Measurements from ENCODE around the gene PARP16. TPM values are rescaled to one million over a fixed set of nuclear protein-coding genes. Genes with fewer than 3 reads are reported as not detected.

Gene PARP16, protein sequence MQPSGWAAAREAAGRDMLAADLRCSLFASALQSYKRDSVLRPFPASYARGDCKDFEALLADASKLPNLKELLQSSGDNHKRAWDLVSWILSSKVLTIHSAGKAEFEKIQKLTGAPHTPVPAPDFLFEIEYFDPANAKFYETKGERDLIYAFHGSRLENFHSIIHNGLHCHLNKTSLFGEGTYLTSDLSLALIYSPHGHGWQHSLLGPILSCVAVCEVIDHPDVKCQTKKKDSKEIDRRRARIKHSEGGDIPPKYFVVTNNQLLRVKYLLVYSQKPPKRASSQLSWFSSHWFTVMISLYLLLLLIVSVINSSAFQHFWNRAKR
- total RNA-seq (2021) (4.7 to 6.2 TPM (median 5.8 TPM) in 3 replicates), Bru-seq, nascent RNA (percentile 43 among the genes with signal in this experiment)
- long read RNA-seq, experiment 1, transcript PARP16-206 (6 exons, 2,343 nt): major isoform, 17 of 34 reads
- long read RNA-seq, experiment 1, partial matches to known transcripts: 5 of 34 reads
- long read RNA-seq, experiment 1, other reads (novel, unspliced or antisense): 9 of 34 reads
- long read RNA-seq, experiment 2, transcript PARP16-206 (6 exons, 2,343 nt): major isoform, 8 of 12 reads
- long read RNA-seq, experiment 2, partial matches to known transcripts: 0 of 12 reads
- long read RNA-seq, experiment 2, other reads (novel, unspliced or antisense): 3 of 12 reads
- long read RNA-seq, experiment 3, partial matches to known transcripts: 0 of 1 reads
- long read RNA-seq, experiment 3, other reads (novel, unspliced or antisense): 0 of 1 reads

DNA sequence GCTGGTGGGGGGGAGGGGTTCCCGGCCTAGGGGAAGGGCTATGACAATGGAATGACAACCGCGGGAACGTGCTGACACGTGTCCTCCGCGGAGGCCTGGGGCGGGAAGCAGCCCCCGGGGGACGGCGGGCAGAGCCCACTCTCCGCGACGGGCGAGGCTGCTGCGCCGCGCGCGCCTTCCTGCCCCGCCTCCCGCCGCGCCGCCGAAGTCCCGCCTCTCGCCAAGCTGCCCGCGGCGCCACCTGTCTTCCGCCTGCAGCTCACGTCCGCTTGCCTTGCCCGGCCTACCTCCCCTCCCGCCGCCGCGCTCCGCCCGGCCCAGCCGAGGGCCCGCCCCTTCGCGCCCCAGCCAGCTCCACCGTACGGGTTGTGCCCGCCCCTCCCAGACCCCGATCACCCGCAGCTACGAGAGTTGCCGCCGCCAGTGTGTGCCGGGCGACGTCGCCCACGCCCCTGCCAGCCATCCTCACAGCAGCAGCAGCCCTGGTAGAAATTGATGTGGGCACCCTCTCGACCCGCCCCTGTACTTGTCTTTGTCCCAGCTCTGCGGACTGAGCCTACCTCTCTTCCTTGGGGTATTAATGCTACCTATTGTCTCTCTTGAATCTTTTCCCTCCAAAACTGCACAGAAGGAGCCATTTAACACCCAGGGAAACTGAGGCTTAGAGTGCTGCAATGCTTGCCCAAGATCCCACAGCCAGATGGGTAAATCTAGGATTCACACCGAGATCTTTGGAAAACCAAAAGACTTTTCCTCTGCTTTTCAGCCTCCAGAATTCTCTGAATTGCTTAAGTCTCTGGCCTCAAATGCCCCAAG is at the start of gene PARP16:
Gene PARP16 (minus strand): TSS at position 180 of the 816 bp plus-strand sequence. CDS start 457 bp downstream, outside the sequence.
- Mint-ChIP-seq H3K27me3 (ENCODE audit: low read depth) (peaks cover 36% of the 10 kb centered on the region), H3K4me3 (peak within 1 kb of the TSS; percentile 76), H3K4me1 (peaks cover 17% of the 10 kb centered on the region), H3K9me3 (no peaks in the 10 kb centered on the region), H3K27ac (peak within 1 kb of the TSS; percentile 83), H3K36me3 (no peaks in the 10 kb centered on the region)
- DNase-seq (ENCODE audit: low spot score) (peak; percentile 95), ATAC-seq (peak; percentile 97)
- POLR2A ChIA-PET: interaction anchor here (0.5 to 2.6 kb wide), 9 partner anchors 13 to 587 kb away, joined by 3 to 16 read pairs (median 6); partner anchors contain the start of genes CLPX and RNU5B-1
- CTCF ChIA-PET: interaction anchor here (0.5 to 2.9 kb wide), 33 partner anchors 8 to 639 kb away, joined by 3 to 21 read pairs (median 5); partner anchors contain the start of genes CILP, CLPX, IGDCC4 and RNU5B-1
- TF ChIP-seq, protein P1, sequence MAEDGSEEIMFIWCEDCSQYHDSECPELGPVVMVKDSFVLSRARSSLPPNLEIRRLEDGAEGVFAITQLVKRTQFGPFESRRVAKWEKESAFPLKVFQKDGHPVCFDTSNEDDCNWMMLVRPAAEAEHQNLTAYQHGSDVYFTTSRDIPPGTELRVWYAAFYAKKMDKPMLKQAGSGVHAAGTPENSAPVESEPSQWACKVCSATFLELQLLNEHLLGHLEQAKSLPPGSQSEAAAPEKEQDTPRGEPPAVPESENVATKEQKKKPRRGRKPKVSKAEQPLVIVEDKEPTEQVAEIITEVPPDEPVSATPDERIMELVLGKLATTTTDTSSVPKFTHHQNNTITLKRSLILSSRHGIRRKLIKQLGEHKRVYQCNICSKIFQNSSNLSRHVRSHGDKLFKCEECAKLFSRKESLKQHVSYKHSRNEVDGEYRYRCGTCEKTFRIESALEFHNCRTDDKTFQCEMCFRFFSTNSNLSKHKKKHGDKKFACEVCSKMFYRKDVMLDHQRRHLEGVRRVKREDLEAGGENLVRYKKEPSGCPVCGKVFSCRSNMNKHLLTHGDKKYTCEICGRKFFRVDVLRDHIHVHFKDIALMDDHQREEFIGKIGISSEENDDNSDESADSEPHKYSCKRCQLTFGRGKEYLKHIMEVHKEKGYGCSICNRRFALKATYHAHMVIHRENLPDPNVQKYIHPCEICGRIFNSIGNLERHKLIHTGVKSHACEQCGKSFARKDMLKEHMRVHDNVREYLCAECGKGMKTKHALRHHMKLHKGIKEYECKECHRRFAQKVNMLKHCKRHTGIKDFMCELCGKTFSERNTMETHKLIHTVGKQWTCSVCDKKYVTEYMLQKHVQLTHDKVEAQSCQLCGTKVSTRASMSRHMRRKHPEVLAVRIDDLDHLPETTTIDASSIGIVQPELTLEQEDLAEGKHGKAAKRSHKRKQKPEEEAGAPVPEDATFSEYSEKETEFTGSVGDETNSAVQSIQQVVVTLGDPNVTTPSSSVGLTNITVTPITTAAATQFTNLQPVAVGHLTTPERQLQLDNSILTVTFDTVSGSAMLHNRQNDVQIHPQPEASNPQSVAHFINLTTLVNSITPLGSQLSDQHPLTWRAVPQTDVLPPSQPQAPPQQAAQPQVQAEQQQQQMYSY (CRISPR knock-in tag; IDR thresholded peaks at IDR 0.05): no peak
- TF ChIP-seq CREB1 (CRISPR knock-in tag; IDR thresholded peaks at IDR 0.05): no peak
- TF ChIP-seq SP1 (CRISPR knock-in tag; conservative IDR thresholded peaks at IDR 0.05): peak; percentile 84
- no peak for TF ChIP-seq CBFB (CRISPR knock-in tag; IDR thresholded peaks at IDR 0.05; ENCODE audit: low read depth)
- peak; percentile 95 for TF ChIP-seq E2F5 (CRISPR knock-in tag; IDR thresholded peaks at IDR 0.05)
- TF ChIP-seq NR2C2 (CRISPR knock-in tag; IDR thresholded peaks at IDR 0.05): 0 out of 2 replicates have a peak, but pooled peaks have one; percentile 7
- TF ChIP-seq JAZF1 (CRISPR knock-in tag; IDR thresholded peaks at IDR 0.05): no peak
- TF ChIP-seq USF2 (CRISPR knock-in tag; IDR thresholded peaks at IDR 0.05): no peak
- TF ChIP-seq SOX15 (CRISPR knock-in tag; IDR thresholded peaks at IDR 0.05): no peak
- TF ChIP-seq MXD4 (CRISPR knock-in tag; IDR thresholded peaks at IDR 0.05; ENCODE audit: borderline replicate concordance): no peak
- TF ChIP-seq PRRX2 (CRISPR knock-in tag; IDR thresholded peaks at IDR 0.05): no peak
- no peak for TF ChIP-seq FOXK1 (CRISPR knock-in tag; IDR thresholded peaks at IDR 0.05)
- no peak for TF ChIP-seq CREM (CRISPR knock-in tag; IDR thresholded peaks at IDR 0.05)
- no peak for TF ChIP-seq ERG (CRISPR knock-in tag; IDR thresholded peaks at IDR 0.05)
- TF ChIP-seq SMAD4 (CRISPR knock-in tag; IDR thresholded peaks at IDR 0.05): no peak
- TF ChIP-seq MLX (CRISPR knock-in tag; IDR thresholded peaks at IDR 0.05): no peak
- TF ChIP-seq, protein P2, sequence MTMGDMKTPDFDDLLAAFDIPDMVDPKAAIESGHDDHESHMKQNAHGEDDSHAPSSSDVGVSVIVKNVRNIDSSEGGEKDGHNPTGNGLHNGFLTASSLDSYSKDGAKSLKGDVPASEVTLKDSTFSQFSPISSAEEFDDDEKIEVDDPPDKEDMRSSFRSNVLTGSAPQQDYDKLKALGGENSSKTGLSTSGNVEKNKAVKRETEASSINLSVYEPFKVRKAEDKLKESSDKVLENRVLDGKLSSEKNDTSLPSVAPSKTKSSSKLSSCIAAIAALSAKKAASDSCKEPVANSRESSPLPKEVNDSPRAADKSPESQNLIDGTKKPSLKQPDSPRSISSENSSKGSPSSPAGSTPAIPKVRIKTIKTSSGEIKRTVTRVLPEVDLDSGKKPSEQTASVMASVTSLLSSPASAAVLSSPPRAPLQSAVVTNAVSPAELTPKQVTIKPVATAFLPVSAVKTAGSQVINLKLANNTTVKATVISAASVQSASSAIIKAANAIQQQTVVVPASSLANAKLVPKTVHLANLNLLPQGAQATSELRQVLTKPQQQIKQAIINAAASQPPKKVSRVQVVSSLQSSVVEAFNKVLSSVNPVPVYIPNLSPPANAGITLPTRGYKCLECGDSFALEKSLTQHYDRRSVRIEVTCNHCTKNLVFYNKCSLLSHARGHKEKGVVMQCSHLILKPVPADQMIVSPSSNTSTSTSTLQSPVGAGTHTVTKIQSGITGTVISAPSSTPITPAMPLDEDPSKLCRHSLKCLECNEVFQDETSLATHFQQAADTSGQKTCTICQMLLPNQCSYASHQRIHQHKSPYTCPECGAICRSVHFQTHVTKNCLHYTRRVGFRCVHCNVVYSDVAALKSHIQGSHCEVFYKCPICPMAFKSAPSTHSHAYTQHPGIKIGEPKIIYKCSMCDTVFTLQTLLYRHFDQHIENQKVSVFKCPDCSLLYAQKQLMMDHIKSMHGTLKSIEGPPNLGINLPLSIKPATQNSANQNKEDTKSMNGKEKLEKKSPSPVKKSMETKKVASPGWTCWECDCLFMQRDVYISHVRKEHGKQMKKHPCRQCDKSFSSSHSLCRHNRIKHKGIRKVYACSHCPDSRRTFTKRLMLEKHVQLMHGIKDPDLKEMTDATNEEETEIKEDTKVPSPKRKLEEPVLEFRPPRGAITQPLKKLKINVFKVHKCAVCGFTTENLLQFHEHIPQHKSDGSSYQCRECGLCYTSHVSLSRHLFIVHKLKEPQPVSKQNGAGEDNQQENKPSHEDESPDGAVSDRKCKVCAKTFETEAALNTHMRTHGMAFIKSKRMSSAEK (CRISPR knock-in tag; IDR thresholded peaks at IDR 0.05; ENCODE audit: borderline replicate concordance): no peak
- TF ChIP-seq, protein P3, sequence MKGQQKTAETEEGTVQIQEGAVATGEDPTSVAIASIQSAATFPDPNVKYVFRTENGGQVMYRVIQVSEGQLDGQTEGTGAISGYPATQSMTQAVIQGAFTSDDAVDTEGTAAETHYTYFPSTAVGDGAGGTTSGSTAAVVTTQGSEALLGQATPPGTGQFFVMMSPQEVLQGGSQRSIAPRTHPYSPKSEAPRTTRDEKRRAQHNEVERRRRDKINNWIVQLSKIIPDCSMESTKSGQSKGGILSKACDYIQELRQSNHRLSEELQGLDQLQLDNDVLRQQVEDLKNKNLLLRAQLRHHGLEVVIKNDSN (CRISPR knock-in tag; IDR thresholded peaks at IDR 0.05): no peak
- TF ChIP-seq ZNF263 (CRISPR knock-in tag; IDR thresholded peaks at IDR 0.05; ENCODE audit: low read depth): no peak
